Right hindlimb (tissue), 1 donor: Measurements from ENCODE around the gene CDC42BPG.

Source experiments
- DNase-seq: peaks from one replicate; pipeline ENCODE4 v3.0.0-alpha.2; 2018

Gene CDC42BPG

DNA sequence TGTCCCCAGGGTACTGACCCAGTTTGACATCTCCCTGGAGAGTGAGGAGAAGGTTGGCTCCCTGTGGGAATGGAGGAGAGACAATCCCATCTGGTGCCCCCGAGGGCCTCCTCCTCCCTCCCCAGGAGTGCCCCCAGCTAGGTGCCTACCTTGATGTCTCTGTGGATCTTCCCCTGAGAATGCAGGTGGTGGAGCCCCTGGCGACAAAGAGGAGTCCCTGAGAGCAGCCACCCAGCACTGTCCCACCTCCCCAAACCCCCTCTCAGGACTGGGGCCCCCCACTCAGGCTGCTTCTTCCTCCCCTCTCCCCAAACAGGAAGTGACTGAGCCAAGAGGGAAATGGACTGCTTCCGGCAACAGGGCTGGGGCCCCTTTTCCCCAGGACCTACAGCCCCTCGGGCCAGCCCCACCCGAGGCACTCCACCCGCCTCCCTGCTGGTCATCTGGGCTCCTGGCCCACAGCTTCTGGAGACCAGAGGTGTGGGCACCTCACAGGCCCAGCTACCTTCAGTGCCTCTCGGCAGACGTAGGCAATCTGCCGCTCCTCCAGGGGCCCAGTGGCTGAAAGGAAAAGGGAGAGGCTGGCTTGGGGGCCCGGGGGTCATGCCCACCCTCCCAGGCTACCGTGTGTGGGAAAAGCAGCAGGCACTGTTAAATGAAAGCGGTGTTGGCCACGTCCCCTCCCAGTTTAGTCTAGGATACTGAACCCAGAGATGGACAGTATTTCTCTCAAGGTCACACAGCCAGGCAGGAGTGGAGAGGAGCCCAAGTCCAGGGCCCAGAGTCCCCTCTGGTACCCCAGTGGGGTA, 42.7 kb downstream of the CDC42BPG start:
- DNase-seq = no peak

DNA sequence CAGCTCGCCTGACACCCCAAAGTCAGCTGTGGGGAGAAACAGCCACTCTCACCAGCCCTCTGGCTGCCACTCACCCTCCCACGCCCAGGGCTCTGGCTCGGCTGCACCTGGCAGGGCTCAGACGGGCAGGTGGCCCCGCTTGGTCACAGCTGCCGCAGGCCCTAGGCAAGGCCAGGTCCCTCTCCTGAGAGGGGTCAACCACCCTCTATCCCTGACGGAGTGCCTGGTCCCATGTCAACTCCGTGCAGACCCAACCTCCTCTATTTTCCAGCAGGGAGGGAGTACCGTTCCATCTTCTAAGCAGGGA, 43.3 kb downstream of the CDC42BPG start:
- no peak for DNase-seq

DNA sequence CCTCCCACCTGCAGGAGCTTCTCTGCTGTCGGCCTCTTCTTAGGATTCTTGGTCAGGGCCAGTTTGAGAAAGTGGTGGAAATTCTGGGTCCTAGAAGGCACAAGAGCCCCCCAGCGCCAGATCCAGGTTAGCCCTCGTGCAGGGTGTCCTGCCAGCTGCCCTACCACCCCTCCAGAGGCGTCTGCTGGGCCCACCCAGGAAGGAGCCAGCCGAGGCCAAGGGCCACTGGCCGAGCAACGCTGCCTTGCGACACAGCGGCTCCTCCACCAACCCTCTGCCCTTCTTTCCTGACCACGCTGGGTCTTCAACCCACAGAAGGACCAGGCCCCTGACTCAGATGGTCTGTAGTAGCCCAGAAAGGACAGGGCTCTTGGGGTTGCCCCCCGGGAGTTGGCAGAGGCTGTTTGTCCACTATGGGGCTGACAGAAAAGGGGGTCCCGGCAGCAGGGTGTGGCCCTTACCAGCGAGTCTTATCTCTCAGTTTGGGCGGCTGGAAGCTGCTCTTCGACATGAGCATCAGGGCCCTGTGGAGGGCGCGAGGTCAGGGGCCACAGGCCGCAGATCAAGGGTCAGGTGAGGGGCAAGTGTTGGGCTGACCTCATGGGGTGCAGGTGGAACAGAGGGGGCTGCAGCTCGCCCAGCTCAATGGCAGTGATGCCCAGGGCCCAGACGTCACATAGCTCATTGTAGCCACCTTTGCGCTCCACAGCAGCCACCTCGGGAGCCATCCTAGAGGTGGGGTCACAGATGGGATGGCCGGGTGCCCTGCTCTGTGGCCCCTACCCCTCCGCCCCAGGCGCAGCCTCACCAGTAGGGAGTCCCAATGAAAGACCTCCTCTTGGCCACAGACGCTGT, 43.9 kb downstream of the CDC42BPG start:
- no peak for DNase-seq

DNA sequence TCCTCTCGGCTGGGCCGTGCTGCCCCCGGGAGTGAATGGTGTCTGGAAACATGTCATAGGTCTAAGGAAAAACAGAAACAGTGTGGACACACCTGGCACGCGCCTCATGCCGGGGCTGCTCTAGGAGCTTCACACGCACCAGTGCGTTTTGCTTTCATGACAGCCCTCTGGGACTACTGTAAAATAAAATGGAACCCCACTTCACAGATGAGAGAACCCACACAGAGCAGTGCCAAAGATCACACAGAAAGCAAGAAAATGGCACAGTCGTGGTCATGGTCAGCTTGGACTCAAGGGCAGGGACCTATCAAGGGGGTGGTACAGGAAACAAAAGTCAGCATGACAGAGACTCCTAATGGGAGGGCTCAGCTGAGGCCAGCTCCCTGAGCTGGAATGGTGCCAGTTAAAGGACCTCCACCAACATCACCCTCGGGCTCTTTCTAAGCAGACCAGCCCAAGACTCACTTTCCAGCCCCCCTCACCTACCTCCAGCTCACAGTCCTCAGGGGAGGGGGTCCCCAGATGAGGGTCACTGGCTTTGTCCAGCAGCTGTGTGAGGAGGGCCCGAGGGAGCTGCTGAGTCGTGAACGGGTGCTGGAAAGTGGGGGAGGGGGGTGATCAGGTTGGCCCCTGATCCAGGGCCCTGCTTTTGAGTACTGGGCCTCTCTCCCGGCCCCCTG, 44.7 kb downstream of the CDC42BPG start:
- no peak for DNase-seq

GRCh38 chr11:64799256-64799622, 45.2 kb downstream of the CDC42BPG start:
- DNase-seq = no peak

DNA sequence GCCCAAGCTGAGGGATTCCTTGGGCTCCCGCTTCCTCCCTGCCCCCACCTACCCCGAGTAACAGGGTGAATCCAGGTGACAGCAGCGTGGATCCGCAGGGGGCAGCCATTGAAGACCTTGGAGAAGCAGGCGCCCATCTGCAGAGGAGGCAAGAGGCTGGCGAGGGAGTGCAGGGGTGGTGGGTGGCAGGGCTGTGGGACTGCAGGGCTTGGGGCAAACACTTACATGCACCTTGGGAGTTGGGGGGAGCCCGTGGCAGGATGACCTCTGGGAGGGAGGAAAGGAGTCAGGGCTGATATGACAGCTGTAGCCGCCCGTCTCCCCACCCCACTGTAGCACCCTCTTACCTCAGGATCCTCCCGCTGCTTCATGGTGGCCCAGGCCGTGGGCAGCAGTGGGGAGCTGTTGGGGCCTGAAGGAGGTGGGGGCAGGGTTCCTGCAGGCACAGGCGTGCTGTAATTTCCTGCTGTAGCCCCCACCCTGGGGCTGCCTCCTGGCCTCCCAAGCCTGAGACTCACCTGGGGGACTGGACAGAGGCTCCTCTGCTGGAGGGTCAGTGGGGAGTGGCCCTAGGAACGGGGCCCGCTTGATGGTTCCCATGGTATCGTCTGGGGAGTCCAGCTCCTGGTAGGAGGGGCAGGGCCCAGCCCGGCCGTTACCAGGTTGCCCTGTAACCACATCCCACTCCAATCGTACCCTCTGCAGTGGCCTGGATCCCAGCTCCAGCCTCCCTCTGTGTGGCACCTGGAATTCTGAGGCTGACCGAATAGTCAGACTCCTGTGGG, 47.5 kb downstream of the CDC42BPG start:
- DNase-seq = no peak

- no peak for DNase-seq
Measured at GRCh38 chr11:64796047-64796756, 48.3 kb downstream of the CDC42BPG start.

DNA sequence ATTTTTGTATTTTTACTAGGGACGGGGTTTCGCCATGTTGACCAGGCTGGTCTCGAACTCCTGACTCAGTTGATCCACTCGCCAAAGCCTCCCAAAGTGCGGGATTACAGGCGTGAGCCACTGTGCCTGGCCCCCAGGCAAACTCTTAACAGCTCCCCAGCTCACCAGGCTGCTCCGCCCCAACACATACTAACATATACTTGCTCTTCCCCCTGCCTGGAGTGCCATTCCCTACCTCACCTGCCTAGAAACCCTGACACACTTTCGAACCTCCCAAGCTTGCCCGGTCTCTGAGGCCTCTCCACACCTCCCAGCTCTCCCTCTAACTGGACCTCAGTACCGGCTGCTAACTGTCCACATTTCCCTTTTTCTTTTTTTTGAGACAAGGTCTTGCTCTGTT, 49.9 kb downstream of the CDC42BPG start:
- no peak for DNase-seq

- DNase-seq = peak; percentile 78
Measured at GRCh38 chr11:64793271-64794160, 50.9 kb downstream of the CDC42BPG start.

- no peak for DNase-seq
Measured at GRCh38 chr11:64792482-64792881, 52.0 kb downstream of the CDC42BPG start.

- no peak for DNase-seq
Measured at GRCh38 chr11:64791781-64792291, 52.6 kb downstream of the CDC42BPG start.

- no peak for DNase-seq
Measured at GRCh38 chr11:64790205-64791095, 54.0 kb downstream of the CDC42BPG start.

DNA sequence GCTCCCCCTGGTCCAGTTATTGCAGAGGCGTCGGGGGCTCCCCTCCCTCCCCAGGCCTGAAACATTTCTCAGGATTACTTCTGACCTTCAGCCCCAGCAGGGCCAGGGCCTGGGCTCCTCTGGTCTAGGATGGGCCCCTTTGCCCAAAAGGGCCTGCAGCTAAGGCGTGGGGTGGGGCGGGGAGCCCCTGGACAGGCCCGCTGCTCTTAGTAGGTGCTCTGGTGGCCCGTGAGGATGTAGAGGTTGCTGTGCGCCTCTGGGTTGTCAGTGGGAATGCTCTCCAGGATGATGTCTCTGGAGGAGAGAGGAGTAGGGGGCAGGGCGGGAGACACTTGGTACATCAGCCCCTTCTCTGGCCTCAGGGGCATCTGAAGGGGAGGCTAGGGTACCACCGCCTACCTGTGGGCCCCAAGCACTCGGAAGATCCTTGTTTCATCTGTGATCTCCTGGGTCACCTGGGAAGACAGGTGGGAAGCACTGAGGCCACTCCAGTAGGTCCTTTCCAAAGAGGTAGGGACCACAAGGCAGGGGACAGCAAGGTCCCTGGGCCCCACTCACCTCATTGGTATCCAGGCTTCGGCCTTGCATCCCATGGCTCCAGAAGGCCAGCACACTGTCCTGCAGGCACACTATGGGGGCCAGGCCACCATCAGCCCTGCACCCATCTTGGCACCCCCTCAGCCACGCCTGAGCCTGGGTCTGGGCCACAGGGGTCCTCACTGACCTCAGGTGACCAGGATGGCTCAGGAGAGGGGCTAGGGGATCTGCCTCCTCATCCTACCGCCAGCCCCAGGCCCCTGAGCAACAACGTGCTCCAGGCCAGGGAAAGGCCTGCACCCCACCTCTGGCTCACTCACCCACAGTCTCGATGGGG, 54.9 kb downstream of the CDC42BPG start:
- no peak for DNase-seq

DNA sequence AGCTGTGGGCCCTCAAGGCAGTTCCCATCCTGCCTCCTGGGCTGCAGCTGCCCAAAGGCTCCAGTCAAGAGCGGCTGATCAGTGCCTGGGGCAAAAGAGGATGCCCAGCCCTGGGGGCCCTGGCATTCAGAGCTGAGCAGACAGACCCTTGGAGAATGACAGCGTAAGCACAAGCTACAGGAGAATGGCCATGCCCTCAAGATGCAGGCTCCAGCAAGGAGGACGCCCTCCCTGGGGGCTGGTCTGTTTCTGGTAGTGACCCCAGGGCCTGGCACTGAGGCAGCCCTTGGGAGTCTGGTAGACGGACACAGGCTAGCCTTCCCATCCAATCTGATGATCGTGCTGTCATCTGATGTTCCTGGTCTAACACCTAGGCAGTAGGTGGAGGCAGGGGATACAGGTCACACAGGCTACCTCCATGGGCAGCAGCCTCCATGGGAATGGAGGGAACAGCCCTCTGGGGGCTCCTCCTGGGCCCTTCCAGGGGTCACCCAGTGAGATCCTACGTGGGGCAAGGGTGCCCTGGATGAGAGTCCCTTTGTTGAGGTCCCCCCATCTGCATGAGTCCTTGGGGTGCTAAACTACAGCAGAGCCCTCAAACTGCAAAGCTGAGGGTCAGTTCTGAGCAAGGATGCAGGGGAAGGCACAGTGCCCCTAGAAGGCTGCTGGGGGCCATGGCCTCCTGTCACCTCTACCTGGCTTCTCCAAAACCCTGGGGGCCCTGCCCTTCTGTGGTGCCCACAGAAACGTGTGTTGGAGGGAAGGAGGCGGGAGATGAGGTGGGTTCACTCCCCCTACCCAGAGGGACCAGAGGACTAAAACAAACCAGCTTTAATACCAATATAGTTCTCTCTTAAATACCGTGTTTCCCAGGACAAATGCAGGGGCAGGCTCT, 55.9 kb downstream of the CDC42BPG start:
- no peak for DNase-seq

DNA sequence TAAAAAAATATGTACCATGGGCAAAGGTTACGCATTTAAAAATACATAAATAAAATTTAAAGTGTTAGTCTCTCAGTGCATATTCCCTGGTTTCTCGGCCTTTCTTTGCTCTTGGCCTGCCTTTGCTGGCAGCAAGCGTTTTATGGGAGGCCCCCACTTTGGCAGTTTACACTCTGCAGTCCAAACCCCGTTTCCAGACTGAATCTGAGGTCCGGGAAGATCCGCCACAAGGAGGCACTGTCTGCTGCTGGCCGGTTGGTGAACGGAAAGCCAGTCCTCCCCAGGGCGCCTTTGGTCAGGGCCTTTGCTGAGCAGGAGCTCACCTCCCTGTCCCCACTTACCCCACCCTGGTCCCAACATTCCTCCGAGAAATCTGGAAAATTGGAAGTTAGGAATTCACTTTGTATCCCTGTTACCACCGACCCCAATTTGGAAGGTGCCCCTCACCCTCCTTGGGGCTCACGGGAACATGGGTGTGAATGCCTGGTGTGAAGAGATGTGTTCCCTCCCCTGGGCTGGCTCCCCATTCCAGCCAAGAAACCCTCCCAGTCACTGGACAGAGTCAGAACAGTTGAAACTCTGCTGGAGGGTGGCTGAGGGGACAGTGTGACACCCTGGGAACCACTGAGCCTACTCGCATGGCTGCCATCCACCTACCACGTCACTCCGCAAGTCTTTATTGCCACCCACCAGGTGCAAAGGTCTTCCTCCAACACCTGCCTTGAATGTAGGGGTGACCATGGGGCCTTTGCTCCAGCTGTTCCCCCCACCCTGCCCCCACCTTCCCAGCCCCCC, 56.7 kb downstream of the CDC42BPG start:
- DNase-seq = peak; percentile 57

- no peak for DNase-seq
Measured at GRCh38 chr11:64786308-64786707, 58.1 kb downstream of the CDC42BPG start.
